ENCODE measurements around the gene LRRC51. TPM values are rescaled to one million over a fixed set of nuclear protein-coding genes. Genes with fewer than 3 reads are reported as not detected.
A peak's percentile ranks its signal among the peaks of the same experiment; 100 is the strongest.

LRRC51 gene
- total RNA-seq, 1 donor from 2014 or later: 14.8 TPM

DNA sequence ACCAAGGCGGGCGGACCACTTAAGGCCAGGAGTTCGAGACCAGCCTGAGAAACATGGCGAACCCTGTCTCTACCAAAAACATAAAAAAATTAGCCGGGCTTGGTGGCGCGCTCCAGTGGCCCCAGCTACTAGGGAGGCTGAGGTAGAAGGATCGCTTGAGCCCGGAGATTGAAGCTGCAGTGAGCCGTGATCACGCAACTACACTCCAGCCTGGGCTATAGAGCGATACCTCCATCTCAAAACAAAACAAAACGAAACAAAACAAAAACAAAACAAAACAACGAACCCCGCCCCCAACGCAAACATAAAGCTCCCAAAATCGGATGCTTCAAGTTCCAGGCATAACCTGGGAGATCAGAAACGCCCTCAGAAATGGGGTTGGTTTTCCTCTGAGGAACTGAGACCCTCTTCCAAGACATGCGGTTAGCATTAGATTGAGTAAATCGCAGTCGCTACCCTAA, 564 bp downstream of the LRRC51 start:
- H3K4me3 ChIP-seq: peak overlapping the region; percentile 70
- H3K27me3 ChIP-seq (ENCODE audit: low read depth): no peaks in the 10 kb centered on the region
- intact Hi-C loops (cut with DNase I): no loop called here
- peak overlapping the region; percentile 85 for H3K27ac ChIP-seq
- H3K36me3 ChIP-seq: peaks cover 9% of the 10 kb centered on the region
- peaks cover 26% of the 10 kb centered on the region for H3K4me1 ChIP-seq
- ATAC-seq (no peak), DNase-seq (no peak)
- TF ChIP-seq, protein P1, sequence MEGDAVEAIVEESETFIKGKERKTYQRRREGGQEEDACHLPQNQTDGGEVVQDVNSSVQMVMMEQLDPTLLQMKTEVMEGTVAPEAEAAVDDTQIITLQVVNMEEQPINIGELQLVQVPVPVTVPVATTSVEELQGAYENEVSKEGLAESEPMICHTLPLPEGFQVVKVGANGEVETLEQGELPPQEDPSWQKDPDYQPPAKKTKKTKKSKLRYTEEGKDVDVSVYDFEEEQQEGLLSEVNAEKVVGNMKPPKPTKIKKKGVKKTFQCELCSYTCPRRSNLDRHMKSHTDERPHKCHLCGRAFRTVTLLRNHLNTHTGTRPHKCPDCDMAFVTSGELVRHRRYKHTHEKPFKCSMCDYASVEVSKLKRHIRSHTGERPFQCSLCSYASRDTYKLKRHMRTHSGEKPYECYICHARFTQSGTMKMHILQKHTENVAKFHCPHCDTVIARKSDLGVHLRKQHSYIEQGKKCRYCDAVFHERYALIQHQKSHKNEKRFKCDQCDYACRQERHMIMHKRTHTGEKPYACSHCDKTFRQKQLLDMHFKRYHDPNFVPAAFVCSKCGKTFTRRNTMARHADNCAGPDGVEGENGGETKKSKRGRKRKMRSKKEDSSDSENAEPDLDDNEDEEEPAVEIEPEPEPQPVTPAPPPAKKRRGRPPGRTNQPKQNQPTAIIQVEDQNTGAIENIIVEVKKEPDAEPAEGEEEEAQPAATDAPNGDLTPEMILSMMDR (IDR thresholded peaks at IDR 0.05): no peak
- H3K9me3 ChIP-seq: no peaks in the 10 kb centered on the region

DNA sequence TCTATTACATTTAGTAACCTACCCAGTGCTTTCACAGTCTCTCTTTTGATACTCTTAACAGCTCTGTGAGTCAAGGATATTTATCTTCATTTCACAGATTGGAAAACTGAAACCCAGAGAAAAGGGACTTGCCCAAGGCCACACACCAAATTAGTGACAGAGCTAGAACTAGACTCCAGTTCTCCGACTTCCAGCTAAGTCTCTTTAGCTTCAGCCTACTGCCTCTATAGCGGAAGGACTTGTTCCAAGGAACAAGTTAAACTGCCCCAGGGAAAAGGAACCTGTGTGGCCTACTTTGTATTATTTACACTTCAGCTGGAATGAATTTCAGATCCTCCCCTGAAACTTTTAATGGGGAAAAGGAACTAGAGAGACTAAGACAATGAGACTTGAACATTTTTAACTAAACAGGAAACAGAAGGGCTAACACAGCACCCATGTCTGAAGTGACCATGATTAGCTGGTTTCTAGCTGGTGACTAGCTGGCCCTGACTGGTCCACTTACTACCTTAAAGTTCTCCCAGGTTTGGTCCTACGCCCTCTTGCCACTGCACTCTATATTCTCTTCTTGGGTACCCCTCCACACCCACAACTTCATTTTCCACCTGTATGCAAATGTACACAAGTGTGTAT, 1.3 kb downstream of the LRRC51 start:
- TF ChIP-seq, protein P1 (IDR thresholded peaks at IDR 0.05): no peak
- Histone ChIP-seq H3K4me1 (peaks cover 26% of the 10 kb centered on the region), H3K36me3 (peaks cover 10% of the 10 kb centered on the region), H3K9me3 (no peaks in the 10 kb centered on the region), H3K27me3 (ENCODE audit: low read depth) (no peaks in the 10 kb centered on the region), H3K4me3 (no peak overlapping the region), H3K27ac (peak overlapping the region; percentile 85)
- no peak for DNase-seq
- intact Hi-C loops (cut with DNase I): no loop called here
- no peak for ATAC-seq

DNA sequence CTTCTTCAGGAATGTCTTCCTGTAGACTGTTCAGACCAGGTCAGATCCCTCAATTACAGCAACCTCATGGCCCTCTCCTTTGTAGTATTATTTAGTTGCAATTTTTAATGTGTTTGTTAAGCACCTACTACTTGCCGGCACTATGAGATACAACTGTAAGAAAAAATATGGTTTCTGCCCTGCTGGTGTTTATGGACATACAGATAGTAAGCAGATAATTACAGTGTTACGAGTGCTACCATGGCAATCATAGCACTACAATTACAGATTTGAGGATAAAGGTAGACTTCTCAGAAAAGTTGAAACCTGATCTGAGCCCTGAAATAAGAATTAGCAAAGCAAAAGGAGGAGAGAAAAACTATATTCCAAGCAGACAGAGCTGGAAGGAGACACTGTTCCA, 2.8 kb downstream of the LRRC51 start:
- DNase-seq: no peak
- intact Hi-C loops (cut with DNase I): no loop called here
- Histone ChIP-seq H3K4me3 (no peak overlapping the region), H3K9me3 (no peaks in the 10 kb centered on the region), H3K27ac (no peak overlapping the region), H3K27me3 (ENCODE audit: low read depth) (no peaks in the 10 kb centered on the region), H3K4me1 (peaks cover 26% of the 10 kb centered on the region), H3K36me3 (peaks cover 21% of the 10 kb centered on the region)
- ATAC-seq: no peak
- TF ChIP-seq, protein P1 (IDR thresholded peaks at IDR 0.05): no peak

DNA sequence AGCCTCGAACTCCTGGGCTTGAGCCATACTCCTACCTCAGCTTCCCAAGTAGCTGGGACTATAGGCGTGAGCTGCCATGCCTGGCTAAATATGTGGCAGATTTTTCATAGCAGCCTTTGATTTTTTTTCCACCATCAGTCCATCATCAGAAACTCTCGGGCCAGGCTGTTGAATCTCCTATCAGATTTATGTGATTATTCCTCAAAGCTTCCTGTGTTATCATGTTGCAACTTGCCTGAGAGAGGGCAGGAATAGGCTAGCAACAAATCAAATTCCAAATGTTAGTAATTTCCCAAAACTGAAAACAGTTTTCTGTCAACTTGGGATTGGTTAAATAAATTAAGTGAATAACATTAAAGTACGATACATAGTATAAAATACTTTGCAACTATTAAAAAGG, 3.4 kb downstream of the LRRC51 start:
- Histone ChIP-seq H3K9me3 (no peaks in the 10 kb centered on the region), H3K4me3 (no peak overlapping the region), H3K27me3 (ENCODE audit: low read depth) (no peaks in the 10 kb centered on the region), H3K36me3 (peaks cover 28% of the 10 kb centered on the region), H3K27ac (no peak overlapping the region), H3K4me1 (peaks cover 22% of the 10 kb centered on the region)
- TF ChIP-seq, protein P1 (IDR thresholded peaks at IDR 0.05): no peak
- intact Hi-C loops (cut with DNase I): no loop called here
- ATAC-seq (no peak), DNase-seq (no peak)

DNA sequence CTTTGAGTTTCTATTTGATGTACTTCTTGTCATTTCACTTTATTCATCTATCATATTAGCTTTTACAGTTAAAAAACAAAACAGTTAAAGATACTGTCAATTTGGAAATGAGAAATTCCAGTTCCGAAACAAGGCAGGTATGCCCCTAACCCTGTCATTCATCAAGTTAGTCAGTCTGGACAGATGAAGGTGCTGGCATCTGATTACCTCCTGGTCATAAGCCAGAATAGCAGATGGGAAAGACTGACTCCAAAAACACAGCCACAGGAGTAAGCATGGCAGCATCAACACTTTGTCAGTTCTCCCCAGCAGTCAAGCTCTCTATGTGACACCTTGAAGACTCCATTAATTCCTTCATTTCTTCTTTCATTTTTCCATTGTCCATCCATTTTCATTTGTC, 4.3 kb downstream of the LRRC51 start:
- Histone ChIP-seq H3K27me3 (ENCODE audit: low read depth) (no peaks in the 10 kb centered on the region), H3K27ac (no peak overlapping the region), H3K9me3 (no peaks in the 10 kb centered on the region), H3K4me3 (no peak overlapping the region), H3K4me1 (peaks cover 14% of the 10 kb centered on the region), H3K36me3 (peaks cover 37% of the 10 kb centered on the region)
- intact Hi-C loops (cut with DNase I): no loop called here
- ATAC-seq (no peak), DNase-seq (no peak)
- TF ChIP-seq, protein P1 (IDR thresholded peaks at IDR 0.05): no peak

Data from lower lobe of right lung (tissue), 2 donors.